Right lobe of liver (tissue), 6 donors: Measurements from ENCODE around the gene AKAP7. TPM values are rescaled to one million over a fixed set of nuclear protein-coding genes. Genes with fewer than 3 reads are reported as not detected.
A peak's percentile ranks its signal among the peaks of the same experiment; 100 is the strongest.

Experiments
- ATAC-seq, 4 donors: fragments of 200-7000 bp; cut with Tn5 transposase; one replicate each; pipeline ENCODE4 v1.9.1; 2020; ENCODE audit warnings: mild to moderate bottlenecking in 4 of 4, moderate library complexity in 4 of 4
- DNase-seq, 3 donors: peaks; one replicate each; pipeline ENCODE4 v3.0.0-alpha.2; 2020
- H3K27ac ChIP-seq, 3 donors: fragments of 200-600 bp; one replicate each; pipeline ENCODE4 v1.8.0; 2022
- H3K27me3 ChIP-seq, 2 donors: fragments of 200-600 bp; one replicate each; pipeline ENCODE4 v1.8.0; 2022
- H3K36me3 ChIP-seq, 4 donors: fragments of 200-600 bp; sonication (generic) in 1 of 4; one replicate each; pipeline versions ENCODE4 v1.5.1 to v1.8.0; 2017 to 2022; ENCODE audit warnings: control low read depth in 1 of 4
- H3K4me1 ChIP-seq, 4 donors: fragments of 200-600 bp; sonication (generic) in 1 of 4; one replicate each; pipeline versions ENCODE4 v1.5.1 to v1.8.0; 2017 to 2022; ENCODE audit warnings: control low read depth in 1 of 4
- H3K4me3 ChIP-seq, 3 donors: fragments of 200-600 bp; one replicate each; pipeline ENCODE4 v1.8.0; 2022
- H3K9me3 ChIP-seq, 4 donors: fragments of 200-600 bp; sonication (generic) in 1 of 4; one replicate each; pipeline versions ENCODE4 v1.5.1 to v1.8.0; 2017 to 2022; ENCODE audit warnings: control low read depth in 1 of 4
- POLR2A ChIP-seq: fragments of 450-650 bp; IDR thresholded peaks from one replicate; pipeline ENCODE4 v1.6.1; 2017; ENCODE audit warnings: antibody characterized with exemption, mild to moderate bottlenecking
- WGBS: methylation state at CpG from one replicate; pipeline ENCODE4 v1.1.6; 2018; ENCODE audit warnings: low coverage, low lambda C conversion rate; ENCODE audit not compliant: insufficient coverage; ENCODE audit errors: missing lambda C conversion rate; 5-methylcytosine and 5-hydroxymethylcytosine counted together
- intact Hi-C, 2 donors: fragments of 100-400 bp; cut with DNase I; formaldehyde crosslinking; loops; one replicate each; pipeline versions ENCODE4 v1.11.2 to v1.14.1; 2022
- total RNA-seq, 6 experiments: library from RNA; depleted of rRNA in 2 of 6; stranded (reverse); fragments of >200 nt in 2 of 6; fragmentation: NEBNext Ultra II Directional in 3 of 6; extraction: Animal tissue kit (Norgen Biotek cat#: 25700) in 3 of 6; gene quantifications; one replicate each; pipeline versions ENCODE4 v1.1.0 to v1.2.4, GENCODE V29; 2016 to 2023
- TF ChIP-seq, protein P1 (sequence below), 4 donors: fragments of 200-600 bp in 3 of 4; fragments of 450-650 bp in 1 of 4; IDR thresholded peaks; one replicate each; pipeline versions ENCODE4 v1.5.1 to v1.8.0; 2016 to 2022; ENCODE audit warnings: antibody characterized with exemption in 4 of 4, mild to moderate bottlenecking in 2 of 4
- donor health status: DM: no; HTN: yes; CAD: no.
- donor health status: DM: no; HTN: no; CAD: no.
- donor health status: DM: no; HTN: no; CAD: no.
- donor health status: DM: no; HTN: yes; CAD: no.
- donor health status: DM: no; HTN: yes; CAD: no.

The AKAP7 gene
- total RNA-seq, 6 experiments from 2014 or later, result 8.6 to 16.3 (median 12.6) TPM

DNA sequence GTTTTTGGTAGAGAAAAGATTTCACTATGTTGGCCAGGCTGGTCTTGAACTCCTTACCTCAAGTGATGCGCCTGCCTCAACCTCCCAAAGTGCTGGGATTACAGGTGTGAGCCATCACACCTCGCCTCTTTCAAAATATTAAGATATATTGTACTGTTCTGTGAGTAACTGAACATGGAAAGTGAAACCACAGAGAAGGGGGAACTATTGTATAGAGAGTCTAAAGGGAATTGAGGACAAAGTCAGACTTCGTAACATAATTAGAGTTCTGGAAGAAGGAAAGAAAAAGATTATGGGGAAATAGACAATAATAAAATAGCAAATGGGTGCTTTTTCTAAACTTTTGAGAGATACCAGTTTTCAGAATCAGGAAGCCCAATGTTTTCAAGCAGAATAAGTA, 17.4 kb upstream of the AKAP7 start:
- intact Hi-C loops, result loop anchor here in 1 of 2 donors (10.0 kb wide), 1 partner anchor 233 kb away; no protein-coding TSS in a partner anchor
- 61% methylated on average over 2 of the region's 3 CpGs for WGBS
- peak in 1 of 4 donors; percentile 27 for ATAC-seq

DNA sequence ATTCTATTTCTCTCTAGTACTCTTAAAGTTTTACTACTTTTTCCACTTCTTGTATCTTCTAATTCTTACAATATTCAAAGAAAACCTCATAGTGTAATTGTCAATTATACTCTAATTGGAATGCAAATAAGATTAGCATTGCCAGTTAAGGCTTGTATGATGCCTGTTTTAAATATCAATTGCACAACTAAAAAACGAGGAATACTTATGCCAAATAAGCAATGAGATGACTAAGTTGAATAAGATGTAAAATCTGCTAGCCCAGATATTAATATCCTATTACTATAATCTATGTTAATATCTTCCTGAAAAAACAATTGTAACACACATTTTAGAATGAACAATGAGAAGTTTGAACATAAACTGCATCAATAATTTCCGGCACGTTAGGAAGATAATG, 13.3 kb upstream of the AKAP7 start:
- Histone ChIP-seq H3K9me3 (no peaks in the 10 kb centered on the region), H3K27me3 (no peaks in the 10 kb centered on the region), H3K4me1 (no peaks in the 10 kb centered on the region), H3K27ac (no peak overlapping the region), H3K4me3 (no peak overlapping the region), H3K36me3 (no peaks in the 10 kb centered on the region)
- ATAC-seq, result no peak
- TF ChIP-seq, protein P1, sequence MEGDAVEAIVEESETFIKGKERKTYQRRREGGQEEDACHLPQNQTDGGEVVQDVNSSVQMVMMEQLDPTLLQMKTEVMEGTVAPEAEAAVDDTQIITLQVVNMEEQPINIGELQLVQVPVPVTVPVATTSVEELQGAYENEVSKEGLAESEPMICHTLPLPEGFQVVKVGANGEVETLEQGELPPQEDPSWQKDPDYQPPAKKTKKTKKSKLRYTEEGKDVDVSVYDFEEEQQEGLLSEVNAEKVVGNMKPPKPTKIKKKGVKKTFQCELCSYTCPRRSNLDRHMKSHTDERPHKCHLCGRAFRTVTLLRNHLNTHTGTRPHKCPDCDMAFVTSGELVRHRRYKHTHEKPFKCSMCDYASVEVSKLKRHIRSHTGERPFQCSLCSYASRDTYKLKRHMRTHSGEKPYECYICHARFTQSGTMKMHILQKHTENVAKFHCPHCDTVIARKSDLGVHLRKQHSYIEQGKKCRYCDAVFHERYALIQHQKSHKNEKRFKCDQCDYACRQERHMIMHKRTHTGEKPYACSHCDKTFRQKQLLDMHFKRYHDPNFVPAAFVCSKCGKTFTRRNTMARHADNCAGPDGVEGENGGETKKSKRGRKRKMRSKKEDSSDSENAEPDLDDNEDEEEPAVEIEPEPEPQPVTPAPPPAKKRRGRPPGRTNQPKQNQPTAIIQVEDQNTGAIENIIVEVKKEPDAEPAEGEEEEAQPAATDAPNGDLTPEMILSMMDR (IDR thresholded peaks at IDR 0.05), result no peak
- TF ChIP-seq POLR2A, result no peak
- intact Hi-C loops, result loop anchor here in 1 of 2 donors (5.0 kb wide), 1 partner anchor 235 kb away; no protein-coding TSS in a partner anchor
- WGBS, result 56% methylated on average over 3 of the region's 3 CpGs
- no peak for DNase-seq

More for the DNA sequence above, 17.4 kb upstream of the AKAP7 start:
- Histone ChIP-seq H3K27ac (no peak overlapping the region), H3K27me3 (no peaks in the 10 kb centered on the region), H3K9me3 (no peaks in the 10 kb centered on the region), H3K4me1 (peaks cover 0 to 4% (median 0%) of the 10 kb centered on the region in 4 donors), H3K36me3 (no peaks in the 10 kb centered on the region), H3K4me3 (no peak overlapping the region)
- DNase-seq, result no peak
- no peak for TF ChIP-seq POLR2A
- TF ChIP-seq, protein P1 (IDR thresholded peaks at IDR 0.05), result no peak

DNA sequence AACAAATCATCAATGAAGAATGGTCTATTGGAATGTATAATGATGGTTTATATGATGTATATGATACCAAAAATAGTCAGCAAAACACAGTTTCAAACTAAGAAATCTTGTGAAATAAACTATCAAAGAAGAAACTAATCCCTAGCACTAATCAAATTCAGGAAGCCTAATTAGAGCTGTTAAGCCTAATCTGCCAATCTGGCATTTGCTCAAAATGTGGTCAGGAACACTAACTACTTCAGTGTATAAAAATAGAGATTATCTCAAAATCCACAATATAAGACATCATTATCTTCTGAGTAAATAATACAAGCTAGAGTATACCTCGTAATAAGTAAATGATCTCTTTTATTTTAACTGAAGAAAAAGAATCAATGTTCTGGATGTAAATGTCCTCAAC, 12.8 kb upstream of the AKAP7 start:
- no peaks in the 10 kb centered on the region for H3K9me3 ChIP-seq
- no peak overlapping the region for H3K4me3 ChIP-seq
- H3K27ac ChIP-seq, result no peak overlapping the region
- no peaks in the 10 kb centered on the region for H3K4me1 ChIP-seq
- no peaks in the 10 kb centered on the region for H3K27me3 ChIP-seq
- WGBS, result 40% methylated on average over 1 of the region's 1 CpG
- intact Hi-C loops, result loop anchor here in 1 of 2 donors (5.0 kb wide), 1 partner anchor 235 kb away; no protein-coding TSS in a partner anchor
- DNase-seq (no peak), ATAC-seq (no peak)
- TF ChIP-seq, protein P1 (IDR thresholded peaks at IDR 0.05), result no peak
- TF ChIP-seq POLR2A, result no peak
- H3K36me3 ChIP-seq, result no peaks in the 10 kb centered on the region

DNA sequence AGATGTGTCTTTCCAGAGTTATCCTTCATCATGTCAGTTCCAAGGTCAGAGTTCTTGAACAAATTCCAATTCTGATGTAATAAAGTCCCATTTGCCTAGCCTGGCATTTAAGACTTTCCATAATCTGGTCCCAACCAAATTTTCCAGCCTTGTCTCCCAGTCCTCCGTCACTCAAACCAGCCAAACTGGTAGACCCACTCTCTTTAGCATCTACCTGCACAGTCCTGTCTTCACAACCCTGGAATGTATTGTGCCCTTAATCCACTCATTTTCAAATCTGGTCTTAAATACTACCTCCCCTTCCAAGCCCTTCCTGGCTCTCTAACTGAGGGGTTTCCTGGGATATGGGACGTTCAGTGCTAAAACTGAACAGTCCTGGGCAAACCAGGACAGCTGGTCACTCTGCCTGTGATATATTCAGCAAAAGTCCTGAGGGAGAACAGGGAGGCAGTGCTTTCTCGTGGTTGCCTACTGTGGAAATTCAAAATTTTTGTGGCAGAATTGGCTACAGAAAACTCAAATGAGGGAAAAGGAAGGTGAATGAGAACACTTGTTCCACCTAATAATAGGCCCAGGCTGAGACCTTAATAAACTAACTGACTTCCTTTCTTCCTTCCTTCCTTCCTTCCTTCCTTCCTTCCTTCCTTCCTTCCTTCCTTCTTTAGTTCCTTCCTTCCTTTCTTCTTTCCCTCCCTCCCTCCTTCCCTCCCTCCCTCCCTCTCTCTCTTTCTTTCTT, 10.8 kb upstream of the AKAP7 start:
- intact Hi-C loops, result loop anchor here in 1 of 2 donors (5.0 kb wide), 1 partner anchor 237 kb away; no protein-coding TSS in a partner anchor
- TF ChIP-seq, protein P1 (IDR thresholded peaks at IDR 0.05), result no peak
- no peak for TF ChIP-seq POLR2A
- peaks cover 0 to under 1% (median under 1%) of the 10 kb centered on the region in 4 donors for H3K4me1 ChIP-seq
- no peaks in the 10 kb centered on the region for H3K9me3 ChIP-seq
- H3K4me3 ChIP-seq, result no peak overlapping the region
- DNase-seq (no peak), ATAC-seq (no peak)
- H3K27ac ChIP-seq, result no peak overlapping the region
- 44% methylated on average over 3 of the region's 3 CpGs for WGBS
- no peaks in the 10 kb centered on the region for H3K36me3 ChIP-seq
- H3K27me3 ChIP-seq, result no peaks in the 10 kb centered on the region
